ENCODE results near the gene CPNE7.

- TF ChIP-seq RB1 (IDR thresholded peaks at IDR 0.05; ENCODE audit: low read depth): no peak
- no peak for TF ChIP-seq NFRKB (IDR thresholded peaks at IDR 0.05; ENCODE audit: low read depth)
- TF ChIP-seq CTCF (IDR thresholded peaks at IDR 0.05 in 2 of 3, conservative IDR thresholded peaks at IDR 0.05 in 1 of 3; ENCODE audit: insufficient read depth in 2 of 3, low read depth in 1 of 3, low read length in 3 of 3): no peak
- no peak for TF ChIP-seq POLR2A (conservative IDR thresholded peaks at IDR 0.05)
- no peak for TF ChIP-seq RCOR1 (IDR thresholded peaks at IDR 0.05; ENCODE audit: borderline replicate concordance in 1 of 2, low read depth in 2 of 2, low read length in 2 of 2)
- TF ChIP-seq ELF4 (CRISPR knock-in tag; IDR thresholded peaks at IDR 0.05): no peak
- TF ChIP-seq JUN (IDR thresholded peaks at IDR 0.05; ENCODE audit: borderline replicate concordance, low read depth, low read length): no peak
- no peak for TF ChIP-seq JUN (CRISPR knock-in tag; IDR thresholded peaks at IDR 0.05; ENCODE audit: borderline replicate concordance)
- TF ChIP-seq ZNF146 (CRISPR knock-in tag; IDR thresholded peaks at IDR 0.05; ENCODE audit: unreplicated experiment): no peak
Observed at GRCh38 chr16:89624777-89625761, 49.5 kb downstream of the CPNE7 start.

Data from K562 (cell line).